ENCODE results near the gene BORCS8. TPM values are rescaled to one million over a fixed set of nuclear protein-coding genes. Genes with fewer than 3 reads are reported as not detected.

The BORCS8 gene
- total and polyA plus RNA-seq, 2 of the 13 experiments (the other 11 are each of a cell fraction or from before 2014, with no cell fraction given): 9.6 to 13.3 TPM

GRCh38 chr19:19224852-19225494 lies 33.0 kb upstream of the BORCS8 start (continued):
- peak; percentile 67; the same call in 1 of the 2 replicates for TF ChIP-seq MEIS1 (CRISPR knock-in tag; IDR thresholded peaks at IDR 0.05; ENCODE audit: borderline replicate concordance)
- peak; percentile 36 for TF ChIP-seq PHF5A (CRISPR knock-in tag; IDR thresholded peaks at IDR 0.05; ENCODE audit: low read depth, unreplicated experiment)
- TF ChIP-seq HDAC1 (CRISPR knock-in tag; IDR thresholded peaks at IDR 0.05): peak; percentile 59; the same call in 1 of the 2 replicates
- TF ChIP-seq E2F2 (CRISPR knock-in tag; IDR thresholded peaks at IDR 0.05; ENCODE audit: borderline replicate concordance): no peak
- no peak for TF ChIP-seq POLR2AphosphoS2 (IDR thresholded peaks at IDR 0.05; ENCODE audit: low read depth, low read length)
- TF ChIP-seq TCF12 (IDR thresholded peaks at IDR 0.05): no peak
- TF ChIP-seq TCF12 (CRISPR knock-in tag; IDR thresholded peaks at IDR 0.05): no peak
- TF ChIP-seq ZNF343 (CRISPR knock-in tag; IDR thresholded peaks at IDR 0.05): peak; percentile 83; the same call in 1 of the 2 replicates
- TF ChIP-seq MAZ (IDR thresholded peaks at IDR 0.05; ENCODE audit: borderline replicate concordance, low read depth, low read length): no peak; the same call in 1 of the 2 replicates
- TF ChIP-seq MAZ (CRISPR knock-in tag; IDR thresholded peaks at IDR 0.05; ENCODE audit: low read depth): peak; percentile 75
- TF ChIP-seq TSC22D2 (CRISPR knock-in tag; IDR thresholded peaks at IDR 0.05; ENCODE audit: borderline replicate concordance): peak; percentile 45; the same call in 1 of the 2 replicates
- TF ChIP-seq MZF1 (CRISPR knock-in tag; IDR thresholded peaks at IDR 0.05; ENCODE audit: borderline replicate concordance): no peak
- TF ChIP-seq THAP7 (CRISPR knock-in tag; IDR thresholded peaks at IDR 0.05): no peak
- no peak for TF ChIP-seq CREM (IDR thresholded peaks at IDR 0.05)
- no peak for TF ChIP-seq CREM (CRISPR knock-in tag; IDR thresholded peaks at IDR 0.05)
- peak; percentile 49 for TF ChIP-seq ZNF574 (CRISPR knock-in tag; IDR thresholded peaks at IDR 0.05)
- TF ChIP-seq ARNT (IDR thresholded peaks at IDR 0.05): no peak
- peak; percentile 41; the same call in 1 of the 2 replicates for TF ChIP-seq TAF1 (CRISPR knock-in tag; IDR thresholded peaks at IDR 0.05)
- TF ChIP-seq ZNF280B (CRISPR knock-in tag; IDR thresholded peaks at IDR 0.05; ENCODE audit: borderline replicate concordance): peak; percentile 73; the same call in 1 of the 2 replicates
- TF ChIP-seq LBX2 (CRISPR knock-in tag; IDR thresholded peaks at IDR 0.05; ENCODE audit: borderline replicate concordance): peak; percentile 66; the same call in 1 of the 2 replicates
- no peak for TF ChIP-seq TP53 (CRISPR knock-in tag; conservative IDR thresholded peaks at IDR 0.05)
- no peak for TF ChIP-seq PAF1 (CRISPR knock-in tag; IDR thresholded peaks at IDR 0.05)
- TF ChIP-seq ZNF639 (CRISPR knock-in tag; conservative IDR thresholded peaks at IDR 0.05): no peak
